Smooth muscle cell (in vitro differentiated cells): Measurements from ENCODE around the gene FCER1G. TPM values are rescaled to one million over a fixed set of nuclear protein-coding genes. Genes with fewer than 3 reads are reported as not detected.

ENCODE experiments used
- DNase-seq: peaks from one replicate; lab custom pipeline; 2025; ENCODE audit not compliant: unreplicated experiment; lab: John Stamatoyannopoulos, UW
- H2AFZ ChIP-seq: fragments of 200-600 bp; sonication (generic); 2 replicates; pipeline ENCODE4 v1.6.0; 2016; ENCODE audit warnings: antibody characterized with exemption, low read depth, mild to moderate bottlenecking
- H3F3A ChIP-seq: fragments of 200-600 bp; sonication (generic); 2 replicates; pipeline ENCODE4 v1.6.0; 2017; ENCODE audit warnings: antibody characterized with exemption, low read depth
- H3K27ac ChIP-seq: fragments of 200-600 bp; sonication (generic); 2 replicates; pipeline ENCODE4 v1.5.1; 2016; ENCODE audit warnings: low read depth, mild to moderate bottlenecking
- H3K27me3 ChIP-seq: fragments of 200-600 bp; sonication (generic); 2 replicates; pipeline ENCODE4 v1.6.1; 2016; ENCODE audit warnings: low read depth, mild to moderate bottlenecking
- H3K36me3 ChIP-seq: fragments of 200-600 bp; sonication (generic); 2 replicates; pipeline ENCODE4 v1.5.1; 2016; ENCODE audit warnings: low read depth
- H3K4me1 ChIP-seq: fragments of 200-600 bp; sonication (generic); 2 replicates; pipeline ENCODE4 v1.5.1; 2016; ENCODE audit warnings: low read depth
- H3K4me2 ChIP-seq: fragments of 200-600 bp; sonication (generic); 2 replicates; pipeline ENCODE4 v1.6.0; 2016; ENCODE audit warnings: mild to moderate bottlenecking
- H3K4me3 ChIP-seq: fragments of 200-600 bp; sonication (generic); 2 replicates; pipeline ENCODE4 v1.5.1; 2016; ENCODE audit warnings: mild to moderate bottlenecking
- H3K79me2 ChIP-seq: fragments of 200-600 bp; sonication (generic); 2 replicates; pipeline ENCODE4 v1.6.0; 2016; ENCODE audit warnings: low read depth, mild to moderate bottlenecking
- H3K9ac ChIP-seq: fragments of 200-600 bp; sonication (generic); 2 replicates; pipeline ENCODE4 v1.6.0; 2016; ENCODE audit warnings: low read depth
- H3K9me3 ChIP-seq: fragments of 200-600 bp; sonication (generic); replicated peaks from 2 replicates; pipeline ENCODE4 v1.5.1; 2016; ENCODE audit warnings: low read depth
- H4K20me1 ChIP-seq: fragments of 200-600 bp; sonication (generic); 2 replicates; pipeline ENCODE4 v1.6.0; 2016; ENCODE audit warnings: low read depth
- WGBS: methylation state at CpG from one replicate; pipeline ENCODE4 v1.1.7; 2016; ENCODE audit warnings: low lambda C conversion rate; 5-methylcytosine and 5-hydroxymethylcytosine counted together
- polyA plus RNA-seq: library from polyadenylated mRNA; unstranded; fragments of >200 nt; fragmentation: Nextera tagmentation; extraction: Ambion mirVana; gene quantifications from 2 replicates; pipeline ENCODE4 v1.2.1, GENCODE V29; 2016
- total RNA-seq: library from RNA; depleted of rRNA; stranded (reverse); fragments of >200 nt; gene quantifications from 2 replicates; pipeline ENCODE4 v1.2.3, GENCODE V29; 2014
- TF ChIP-seq, protein P1 (sequence below): fragments of 200-600 bp; sonication (generic); IDR thresholded peaks from 2 replicates; pipeline ENCODE4 v1.5.1; 2017; ENCODE audit warnings: borderline replicate concordance, mild to moderate bottlenecking, antibody characterized with exemption; ENCODE audit not compliant: insufficient read depth, poor library complexity, severe bottlenecking

Gene FCER1G
- total and polyA plus RNA-seq, 2 experiments from 2014 or later, result 0.78 TPM; not detected in 1

DNA sequence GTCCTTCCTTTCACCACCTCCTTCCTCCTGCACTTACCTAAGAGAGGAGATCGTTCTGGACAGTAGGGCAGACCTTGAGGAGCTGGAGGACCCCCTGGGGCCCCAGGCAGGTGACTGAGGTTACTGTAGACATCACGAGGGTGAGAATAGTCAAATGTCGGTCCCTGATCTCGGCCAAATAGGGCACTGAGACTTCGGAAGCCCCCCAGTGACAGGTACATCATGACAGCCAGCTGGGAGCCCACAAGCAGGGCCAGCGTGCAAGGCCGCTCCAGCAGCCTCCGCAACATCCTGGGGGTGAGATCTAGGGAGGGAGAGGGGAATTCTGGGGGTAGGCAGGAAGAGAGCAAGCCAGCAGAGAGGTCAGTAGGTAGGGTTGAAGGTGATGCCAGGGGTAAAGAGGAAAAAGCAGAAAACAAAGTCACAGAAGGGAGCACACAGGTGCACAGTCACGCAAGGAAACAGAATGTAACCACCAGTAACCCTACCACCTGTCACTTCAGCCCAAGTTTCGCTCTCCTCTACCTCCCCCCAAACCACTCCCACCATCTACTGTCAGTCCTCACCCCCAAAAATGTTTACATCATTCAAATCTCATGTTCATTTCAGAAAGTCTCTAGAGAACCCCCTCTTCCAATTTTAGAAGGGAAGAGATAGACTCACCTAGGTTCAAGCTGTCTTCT lies 39.2 kb upstream of the FCER1G start:
- peaks cover 7% of the 10 kb centered on the region for H3K4me1 ChIP-seq
- no peaks in the 10 kb centered on the region for H3K9me3 ChIP-seq
- no peak overlapping the region for H3K27ac ChIP-seq
- peak overlapping the region; percentile 99 for H3K4me2 ChIP-seq
- no peak overlapping the region for H3K9ac ChIP-seq
- no peaks in the 10 kb centered on the region for H3K27me3 ChIP-seq
- no peaks in the 10 kb centered on the region for H4K20me1 ChIP-seq
- H3K4me3 ChIP-seq, result peak overlapping the region; percentile 90
- no peaks in the 10 kb centered on the region for H3F3A ChIP-seq
- 95% methylated on average over 10 of the region's 10 CpGs for WGBS
- no peaks in the 10 kb centered on the region for H3K36me3 ChIP-seq
- H2AFZ ChIP-seq, result no peak overlapping the region
- H3K79me2 ChIP-seq, result peaks cover 10% of the 10 kb centered on the region
- TF ChIP-seq, protein P1, sequence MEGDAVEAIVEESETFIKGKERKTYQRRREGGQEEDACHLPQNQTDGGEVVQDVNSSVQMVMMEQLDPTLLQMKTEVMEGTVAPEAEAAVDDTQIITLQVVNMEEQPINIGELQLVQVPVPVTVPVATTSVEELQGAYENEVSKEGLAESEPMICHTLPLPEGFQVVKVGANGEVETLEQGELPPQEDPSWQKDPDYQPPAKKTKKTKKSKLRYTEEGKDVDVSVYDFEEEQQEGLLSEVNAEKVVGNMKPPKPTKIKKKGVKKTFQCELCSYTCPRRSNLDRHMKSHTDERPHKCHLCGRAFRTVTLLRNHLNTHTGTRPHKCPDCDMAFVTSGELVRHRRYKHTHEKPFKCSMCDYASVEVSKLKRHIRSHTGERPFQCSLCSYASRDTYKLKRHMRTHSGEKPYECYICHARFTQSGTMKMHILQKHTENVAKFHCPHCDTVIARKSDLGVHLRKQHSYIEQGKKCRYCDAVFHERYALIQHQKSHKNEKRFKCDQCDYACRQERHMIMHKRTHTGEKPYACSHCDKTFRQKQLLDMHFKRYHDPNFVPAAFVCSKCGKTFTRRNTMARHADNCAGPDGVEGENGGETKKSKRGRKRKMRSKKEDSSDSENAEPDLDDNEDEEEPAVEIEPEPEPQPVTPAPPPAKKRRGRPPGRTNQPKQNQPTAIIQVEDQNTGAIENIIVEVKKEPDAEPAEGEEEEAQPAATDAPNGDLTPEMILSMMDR, result no peak
- no peak for DNase-seq

DNA sequence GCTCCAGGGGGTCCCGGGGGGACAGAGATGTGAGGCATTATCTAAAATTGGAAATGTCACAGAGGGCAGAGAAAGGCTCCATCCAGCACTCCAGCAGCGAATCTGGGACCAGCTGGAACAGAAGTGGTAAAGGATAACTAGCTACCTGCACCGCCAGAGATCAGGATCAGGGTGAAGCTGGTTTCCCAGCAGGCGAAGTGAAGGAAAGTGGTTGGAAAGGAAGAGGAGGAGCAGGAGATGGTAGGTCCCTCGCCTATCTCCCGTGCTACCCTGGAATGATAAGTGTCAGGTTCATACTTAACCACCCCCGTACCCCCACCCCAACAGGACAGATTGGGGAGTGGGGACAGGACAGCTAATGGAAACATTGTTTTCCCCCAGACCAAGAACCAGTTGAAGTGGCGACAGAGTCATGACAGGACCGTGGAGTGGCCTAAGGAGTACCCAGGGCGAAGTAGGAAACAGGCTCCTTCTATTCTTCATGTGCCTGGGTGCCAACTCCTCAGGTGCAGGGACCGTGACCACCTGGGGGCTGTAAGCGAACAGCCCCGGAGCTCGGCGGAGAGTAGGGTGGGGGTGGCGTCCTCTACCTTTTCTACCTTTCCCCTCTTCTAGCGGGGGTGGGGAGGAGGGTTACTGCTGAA lies 38.5 kb upstream of the FCER1G start:
- Histone ChIP-seq H3F3A (no peaks in the 10 kb centered on the region), H4K20me1 (no peaks in the 10 kb centered on the region), H3K27me3 (no peaks in the 10 kb centered on the region), H3K36me3 (no peaks in the 10 kb centered on the region), H2AFZ (peak overlapping the region; percentile 99), H3K9ac (peak overlapping the region; percentile 98), H3K27ac (peak overlapping the region; percentile 63), H3K4me3 (peak overlapping the region; percentile 90), H3K9me3 (no peaks in the 10 kb centered on the region), H3K4me1 (peaks cover 7% of the 10 kb centered on the region), H3K79me2 (peaks cover 10% of the 10 kb centered on the region), H3K4me2 (peak overlapping the region; percentile 99)
- 27% methylated on average over 16 of the region's 17 CpGs for WGBS
- no peak for DNase-seq
- TF ChIP-seq, protein P1, result no peak

DNA sequence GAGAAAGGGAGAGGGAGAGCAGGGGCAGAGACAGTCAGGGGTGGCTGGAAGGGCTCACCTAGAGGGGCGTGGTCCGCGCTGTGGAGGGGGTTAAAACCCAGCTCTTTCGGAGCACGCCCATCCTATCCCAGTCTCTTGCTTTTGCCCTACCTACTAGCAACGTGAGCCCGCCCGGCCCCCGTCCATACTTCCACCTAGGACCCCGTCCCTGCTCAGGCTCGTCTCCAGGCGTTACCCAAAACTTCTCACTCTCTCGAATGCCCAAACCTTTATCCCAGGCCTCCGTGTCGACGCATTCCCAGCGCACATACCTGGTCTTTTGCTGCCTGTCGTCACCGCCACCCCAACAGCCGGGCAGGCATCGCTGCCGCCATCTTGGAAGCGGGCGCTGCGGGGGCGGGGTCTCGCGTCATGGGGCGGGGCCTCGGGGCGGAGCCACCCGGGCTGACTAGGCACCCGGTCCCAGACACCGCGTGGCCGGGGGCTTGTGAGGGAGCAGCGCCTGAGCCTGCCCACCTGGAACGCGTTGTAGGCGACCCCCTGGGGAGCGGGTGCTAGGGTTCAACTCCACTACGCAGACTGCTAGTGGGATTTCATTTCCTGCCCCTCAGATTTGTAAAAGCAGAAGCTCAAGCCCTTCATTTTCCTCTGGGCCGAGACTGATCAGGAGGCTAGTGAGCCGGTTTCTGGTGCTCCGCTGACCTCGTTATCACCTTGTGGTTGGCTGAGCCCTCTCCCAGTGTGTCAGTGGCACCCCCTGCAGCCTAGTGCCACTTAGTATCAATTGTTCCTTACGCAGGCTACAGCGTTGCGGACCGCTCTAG lies 37.8 kb upstream of the FCER1G start, which contains the start of gene B4GALT3:
Gene B4GALT3, minus strand, starts transcription at position 396 of the 824 bp plus-strand sequence. CDS start 1,447 bp downstream, outside the sequence.
- TF ChIP-seq, protein P1, result peak; percentile 13
- DNase-seq, result peak; percentile 83
- H4K20me1 ChIP-seq, result no peaks in the 10 kb centered on the region
- peaks cover 7% of the 10 kb centered on the region for H3K4me1 ChIP-seq
- H3K4me2 ChIP-seq, result peak within 1 kb of the TSS; percentile 99
- no peaks in the 10 kb centered on the region for H3K9me3 ChIP-seq
- peak within 1 kb of the TSS; percentile 63 for H3K27ac ChIP-seq
- H3K9ac ChIP-seq, result peak within 1 kb of the TSS; percentile 98
- no peaks in the 10 kb centered on the region for H3K27me3 ChIP-seq
- H2AFZ ChIP-seq, result peak within 1 kb of the TSS; percentile 99
- peak within 1 kb of the TSS; percentile 90 for H3K4me3 ChIP-seq
- H3K36me3 ChIP-seq, result no peaks in the 10 kb centered on the region
- 2% methylated on average over 39 of the region's 50 CpGs for WGBS
- no peaks in the 10 kb centered on the region for H3F3A ChIP-seq
- peaks cover 10% of the 10 kb centered on the region for H3K79me2 ChIP-seq
